RPMI8226 (cell line): ENCODE measurements around the gene MNAT1.
"Not testable (repeated sequence)": the region's sequence is repeated elsewhere in the genome, so short reads cannot be mapped to it uniquely, and the experiment has no call there.

Experiments
- DNase-seq: peaks from one replicate; pipeline ENCODE4 v3.0.0-alpha.2; 2015

MNAT1 gene

GRCh38 chr14:60807247-60807646 is 72.7 kb downstream of the MNAT1 start:
- no peak for DNase-seq

GRCh38 chr14:60807971-60808370 is 73.4 kb downstream of the MNAT1 start:
- no peak for DNase-seq

GRCh38 chr14:60812987-60813386 is 78.4 kb downstream of the MNAT1 start:
- DNase-seq: no peak

GRCh38 chr14:60815371-60815770 is 80.8 kb downstream of the MNAT1 start:
- DNase-seq: no peak

- no peak for DNase-seq
These were observed 82.6 kb downstream of the MNAT1 start for GRCh38 chr14:60817113-60817512.

GRCh38 chr14:60819575-60819974 is 85.0 kb downstream of the MNAT1 start:
- no peak for DNase-seq

GRCh38 chr14:60838601-60839000 is 104.0 kb downstream of the MNAT1 start:
- no peak for DNase-seq

- DNase-seq: no peak
These were observed 104.5 kb downstream of the MNAT1 start for GRCh38 chr14:60839057-60839456.

- no peak for DNase-seq
These were observed 105.1 kb downstream of the MNAT1 start for GRCh38 chr14:60839657-60840056.

- no peak for DNase-seq
These were observed 105.8 kb downstream of the MNAT1 start for GRCh38 chr14:60840313-60840712.

GRCh38 chr14:60845523-60845922 is 111.0 kb downstream of the MNAT1 start:
- peak; percentile 16 for DNase-seq

GRCh38 chr14:60848066-60848465 is 113.5 kb downstream of the MNAT1 start:
- no peak for DNase-seq

GRCh38 chr14:60851692-60852091 is 117.1 kb downstream of the MNAT1 start:
- DNase-seq: not testable (repeated sequence)

GRCh38 chr14:60856111-60856510 is 121.5 kb downstream of the MNAT1 start:
- DNase-seq: no peak

GRCh38 chr14:60859525-60859924 is 125.0 kb downstream of the MNAT1 start:
- DNase-seq: no peak

GRCh38 chr14:60861545-60862140 is 127.1 kb downstream of the MNAT1 start:
- DNase-seq: no peak

GRCh38 chr14:60862283-60862682 is 127.7 kb downstream of the MNAT1 start:
- DNase-seq: no peak

GRCh38 chr14:60863249-60863648 is 128.7 kb downstream of the MNAT1 start:
- DNase-seq: no peak

GRCh38 chr14:60865378-60866127 is 131.0 kb downstream of the MNAT1 start:
- DNase-seq: no peak

GRCh38 chr14:60867503-60868172 is 133.1 kb downstream of the MNAT1 start:
- DNase-seq: no peak

- DNase-seq: no peak
These were observed 143.6 kb downstream of the MNAT1 start for GRCh38 chr14:60878121-60878520.

GRCh38 chr14:60878536-60878935 is 144.0 kb downstream of the MNAT1 start:
- DNase-seq: no peak

GRCh38 chr14:60882219-60882618 is 147.7 kb downstream of the MNAT1 start:
- DNase-seq: no peak

- no peak for DNase-seq
These were observed 149.6 kb downstream of the MNAT1 start for GRCh38 chr14:60884134-60884533.
